NCI-H774 (cell line): ENCODE results near the gene ZNF512B.
"Not testable (repeated sequence)": the region's sequence is repeated elsewhere in the genome, so short reads cannot be mapped to it uniquely, and the experiment has no call there.

Experiments used
- DNase-seq: peaks from one replicate; lab custom pipeline; 2025; lab: John Stamatoyannopoulos, UW

The ZNF512B gene

GRCh38 chr20:63932606-63933160 is 37.0 kb downstream of the ZNF512B start:
- DNase-seq: no peak

DNA sequence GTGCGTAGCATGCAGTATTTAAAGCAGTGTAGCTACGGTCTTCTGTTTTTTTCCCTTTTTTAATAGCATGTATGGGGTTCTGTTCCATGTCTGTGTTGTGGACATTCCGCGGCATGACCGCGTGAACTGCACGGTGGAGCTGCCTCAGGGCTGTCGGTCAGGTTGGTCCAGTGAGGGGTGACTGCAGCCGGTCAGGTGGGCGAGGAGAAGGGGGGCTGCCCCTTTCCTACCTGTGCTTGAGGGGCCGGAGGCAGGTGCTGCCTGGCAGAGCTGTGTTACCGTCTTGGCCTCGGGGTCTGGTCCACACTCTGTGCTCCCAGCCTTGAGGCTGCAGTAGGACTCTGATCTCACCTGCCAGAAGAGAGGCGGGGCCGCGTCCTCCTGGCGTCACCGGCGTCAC is 38.0 kb downstream of the ZNF512B start:
- no peak for DNase-seq

DNA sequence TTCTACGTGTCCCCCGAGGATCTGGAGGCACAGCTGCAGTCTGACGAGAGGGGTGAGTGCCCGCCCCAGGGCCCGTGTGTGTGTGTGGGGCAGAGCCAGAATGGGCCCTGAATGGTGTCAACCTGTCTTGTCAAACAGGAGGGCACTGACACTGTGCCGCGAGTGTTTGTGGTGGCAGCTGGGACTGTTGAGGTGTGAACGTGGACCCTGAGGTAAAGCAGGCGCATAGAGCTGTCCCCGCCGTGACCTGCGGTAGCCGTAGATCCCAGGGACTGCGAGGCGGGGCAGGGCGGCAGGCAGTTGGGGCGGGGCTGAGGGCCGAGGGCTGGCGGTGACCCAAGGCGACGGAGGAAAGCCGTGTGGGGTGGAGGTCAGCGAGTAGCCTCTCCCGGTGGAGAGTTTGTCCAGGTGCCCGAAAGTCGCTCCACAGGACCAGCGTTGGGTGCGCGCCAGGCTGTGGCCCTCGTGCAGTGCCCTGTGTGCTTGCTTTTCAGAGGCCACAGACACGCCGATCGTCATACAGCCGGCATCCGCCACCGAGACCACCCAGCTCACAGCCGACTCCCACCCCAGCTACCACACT is 38.7 kb downstream of the ZNF512B start:
- no peak for DNase-seq

- DNase-seq: not testable (repeated sequence)
Observed at GRCh38 chr20:63929473-63929883, 40.3 kb downstream of the ZNF512B start.

- no peak for DNase-seq
Observed at GRCh38 chr20:63929071-63929470, 40.7 kb downstream of the ZNF512B start.

GRCh38 chr20:63926298-63926697 is 43.4 kb downstream of the ZNF512B start:
- DNase-seq: no peak

DNA sequence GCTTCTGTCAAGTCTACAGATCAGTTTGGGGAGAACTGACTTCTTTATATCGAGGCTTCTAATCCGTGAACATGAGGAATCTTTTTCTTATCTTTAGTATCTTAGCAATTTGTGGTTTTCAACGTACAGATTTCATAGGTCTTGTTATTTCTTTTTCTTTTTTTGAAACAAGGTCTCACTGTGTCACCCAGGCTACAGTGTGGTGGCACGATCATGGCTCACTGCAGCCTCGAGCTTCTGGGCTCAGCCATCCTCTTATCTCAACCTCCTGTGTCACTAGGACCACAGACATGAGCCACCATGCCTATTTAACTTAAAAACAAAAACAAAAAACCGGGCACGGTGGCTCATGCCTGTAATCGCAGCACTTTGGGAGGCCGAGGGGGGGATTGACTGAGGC is 45.5 kb downstream of the ZNF512B start:
- no peak for DNase-seq

GRCh38 chr20:63923651-63924050 is 46.1 kb downstream of the ZNF512B start:
- no peak for DNase-seq

DNA sequence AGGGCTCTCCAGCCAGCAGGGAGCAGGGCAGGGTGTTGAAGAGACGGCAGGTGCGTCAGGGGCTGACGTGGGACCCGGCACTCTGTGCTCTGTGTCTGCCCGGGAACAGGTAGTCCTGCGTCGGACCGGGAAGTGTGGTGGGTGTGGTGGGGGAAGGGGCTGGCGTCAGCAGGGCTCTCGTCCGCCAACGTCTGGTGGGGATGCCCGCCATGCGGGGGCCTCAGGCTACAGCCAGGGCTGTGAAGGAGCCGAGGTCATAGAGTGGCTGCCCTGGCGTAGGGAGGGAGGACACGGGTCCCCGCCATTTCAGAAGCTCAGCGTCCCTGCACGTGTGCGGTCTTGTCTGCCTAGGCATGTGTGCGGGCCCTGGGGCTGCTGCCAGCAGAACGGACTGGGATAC is 49.5 kb downstream of the ZNF512B start:
- DNase-seq: no peak

GRCh38 chr20:63919130-63919529 is 50.6 kb downstream of the ZNF512B start:
- DNase-seq: no peak

DNA sequence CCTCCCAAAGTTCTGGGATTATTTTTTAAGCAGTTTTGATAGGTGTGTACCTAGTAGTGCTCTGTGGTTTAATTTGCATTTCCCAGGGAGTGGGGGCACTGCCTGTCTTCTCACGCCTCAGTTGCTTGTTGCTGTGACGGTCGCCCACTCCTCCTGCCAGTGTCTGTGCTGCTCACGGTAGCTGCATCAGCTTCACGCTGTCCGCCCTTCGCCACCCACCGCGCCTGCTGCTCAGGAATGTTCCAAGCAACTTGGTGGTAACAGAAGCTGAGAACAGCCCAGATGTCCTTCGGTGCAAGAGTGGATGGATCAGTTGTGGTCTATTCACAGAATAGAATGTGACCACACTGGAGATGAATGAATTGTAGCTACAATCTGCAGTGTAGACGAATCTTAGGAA is 51.9 kb downstream of the ZNF512B start:
- DNase-seq: no peak

DNA sequence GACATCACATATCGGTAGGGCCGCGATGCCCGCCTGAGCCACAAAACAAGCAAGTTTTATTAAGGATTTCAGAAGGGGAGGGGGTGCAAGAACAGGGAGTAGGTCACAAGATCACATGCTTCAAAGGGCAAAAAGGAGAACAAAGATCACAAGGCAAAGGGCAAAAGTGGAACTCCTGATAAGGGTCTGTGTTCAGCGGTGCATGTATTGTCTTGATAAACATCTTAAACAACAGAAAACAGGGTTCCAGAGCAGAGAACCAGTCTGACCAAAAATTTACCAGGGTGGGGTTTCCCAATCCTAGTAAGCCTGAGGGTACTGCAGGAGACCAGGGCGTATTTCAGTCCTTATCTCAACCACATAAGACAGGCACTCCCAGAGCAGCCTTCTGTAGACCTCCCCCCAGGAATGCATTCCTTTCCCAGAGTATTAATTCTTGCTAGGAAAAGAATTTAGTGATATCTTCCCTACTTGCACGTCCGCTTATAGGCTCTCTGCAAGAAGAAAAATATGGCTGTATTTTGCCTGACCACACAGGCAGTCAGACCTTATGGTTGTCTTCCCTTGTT is 53.3 kb downstream of the ZNF512B start:
- DNase-seq: not testable (repeated sequence)

- no peak for DNase-seq
Observed at GRCh38 chr20:63915471-63915870, 54.3 kb downstream of the ZNF512B start.

GRCh38 chr20:63913768-63914167 is 56.0 kb downstream of the ZNF512B start:
- DNase-seq: no peak

DNA sequence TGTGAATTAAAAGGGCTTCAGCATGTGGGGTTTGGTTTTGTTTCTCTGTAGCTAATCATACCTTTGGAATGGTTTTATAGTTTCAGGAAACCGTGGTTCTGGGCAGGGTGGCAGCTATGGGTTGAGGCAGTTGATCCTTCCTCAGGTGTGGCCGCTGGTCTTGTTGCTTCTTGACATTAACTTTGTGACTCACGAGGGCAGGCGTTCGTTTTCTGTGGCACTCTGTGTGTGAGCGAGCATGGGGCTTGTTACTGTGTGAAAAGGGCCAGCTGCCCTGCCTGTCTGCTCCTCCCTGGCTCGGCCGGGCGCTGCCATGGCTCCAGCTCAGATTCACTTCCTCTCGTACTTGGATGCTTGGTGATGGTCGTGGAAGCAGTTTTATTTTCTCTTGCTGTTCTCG is 58.6 kb downstream of the ZNF512B start:
- no peak for DNase-seq

DNA sequence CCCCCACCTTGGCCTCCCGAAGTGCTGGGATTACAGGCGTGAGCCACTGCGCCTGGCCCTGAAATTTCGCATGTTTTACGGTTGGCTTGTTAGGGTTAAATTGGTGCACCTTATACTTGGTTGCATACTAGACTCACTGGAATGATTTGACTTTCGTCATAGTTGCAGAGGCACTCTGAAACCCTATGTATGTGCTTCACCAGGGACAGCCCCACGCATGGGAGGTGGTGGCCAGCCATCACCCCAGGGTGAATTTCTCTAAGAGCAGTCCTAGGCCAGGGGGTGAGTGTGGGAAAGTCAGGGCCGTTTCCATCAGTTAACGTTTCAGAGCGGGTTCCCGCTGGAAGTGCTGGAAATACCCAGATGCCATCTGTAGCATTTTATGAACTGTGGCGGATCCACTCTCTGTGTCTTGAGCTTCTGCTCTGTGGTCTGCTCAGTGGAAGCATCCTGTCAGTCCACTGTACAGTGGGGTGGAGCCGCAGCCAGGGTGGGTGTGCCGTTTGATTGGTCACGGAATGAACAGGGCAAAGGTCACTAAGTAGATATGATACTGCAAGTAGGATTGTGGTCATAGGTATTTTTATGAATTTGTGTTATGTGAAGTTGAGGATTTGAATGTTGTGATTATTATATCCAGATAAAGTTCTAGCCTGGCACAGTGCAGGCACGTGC is 61.6 kb downstream of the ZNF512B start:
- DNase-seq: no peak
